ENCODE data around the gene MAPKAP1.

Gene MAPKAP1

DNA sequence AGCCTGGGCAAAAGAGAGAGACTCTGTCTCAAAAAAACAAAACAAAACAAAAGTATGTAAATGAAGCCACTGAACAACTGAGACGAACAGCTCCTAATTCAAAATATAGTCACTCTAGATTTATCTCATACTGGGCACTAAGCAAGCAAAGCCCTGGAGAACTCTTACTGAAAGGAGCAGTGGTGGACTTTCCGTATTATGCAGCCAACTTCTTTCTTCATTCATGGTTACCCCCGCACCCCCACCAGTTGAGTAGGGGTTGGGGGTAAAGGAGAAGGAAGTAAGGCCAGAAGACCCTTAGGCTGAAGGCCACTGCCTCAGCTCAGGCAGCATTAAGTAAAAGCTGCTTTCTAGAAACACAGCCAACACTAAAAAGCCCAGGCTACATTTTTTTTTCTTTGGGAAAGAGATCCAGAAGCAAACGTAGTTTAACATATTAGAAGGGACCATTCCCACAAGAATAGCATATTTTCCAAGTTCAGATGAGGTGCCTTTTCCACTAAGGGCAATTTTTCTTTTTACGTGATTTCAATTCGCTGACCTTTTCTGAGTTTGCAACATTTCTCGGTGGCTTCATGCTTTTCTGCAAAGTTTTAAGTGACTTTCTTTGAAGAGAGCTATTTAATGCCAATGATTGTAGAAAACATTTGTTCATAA lies 55.3 kb downstream of the MAPKAP1 start:
- TF ChIP-seq ISL1 (CRISPR knock-in tag; IDR thresholded peaks at IDR 0.05): no peak
- TF ChIP-seq CREB5 (CRISPR knock-in tag; IDR thresholded peaks at IDR 0.05; ENCODE audit: low read depth): no peak
- no peak for TF ChIP-seq TSHZ2 (CRISPR knock-in tag; IDR thresholded peaks at IDR 0.05)
- no peak for TF ChIP-seq ZC3H10 (CRISPR knock-in tag; IDR thresholded peaks at IDR 0.05)
- no peak for ATAC-seq

DNA sequence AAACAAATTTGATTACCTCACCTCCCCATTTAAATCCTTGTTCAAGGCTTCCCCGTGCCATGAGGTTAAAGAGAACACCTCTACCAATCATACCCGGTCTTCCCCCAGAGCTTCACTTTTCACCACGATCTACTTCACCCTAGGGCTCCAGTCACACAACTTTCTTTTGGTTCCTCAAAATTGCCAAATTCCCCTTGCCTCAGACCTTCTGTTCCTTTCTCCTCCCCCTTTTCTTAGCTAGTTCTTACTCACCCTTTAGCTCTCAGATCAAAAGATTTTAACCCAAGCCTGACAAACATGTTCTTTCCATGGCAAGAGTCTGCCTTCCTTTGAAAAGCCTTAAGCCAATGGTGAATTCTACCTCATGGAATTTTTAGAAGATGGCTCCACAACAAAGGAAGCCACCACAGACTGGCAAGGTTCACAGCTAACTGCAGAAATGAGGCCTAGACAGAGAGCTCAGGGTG lies 56.7 kb downstream of the MAPKAP1 start:
- no peak for ATAC-seq
- TF ChIP-seq ZNF8 (CRISPR knock-in tag; IDR thresholded peaks at IDR 0.05) (no peak), ESRRG (CRISPR knock-in tag; IDR thresholded peaks at IDR 0.05) (no peak)

DNA sequence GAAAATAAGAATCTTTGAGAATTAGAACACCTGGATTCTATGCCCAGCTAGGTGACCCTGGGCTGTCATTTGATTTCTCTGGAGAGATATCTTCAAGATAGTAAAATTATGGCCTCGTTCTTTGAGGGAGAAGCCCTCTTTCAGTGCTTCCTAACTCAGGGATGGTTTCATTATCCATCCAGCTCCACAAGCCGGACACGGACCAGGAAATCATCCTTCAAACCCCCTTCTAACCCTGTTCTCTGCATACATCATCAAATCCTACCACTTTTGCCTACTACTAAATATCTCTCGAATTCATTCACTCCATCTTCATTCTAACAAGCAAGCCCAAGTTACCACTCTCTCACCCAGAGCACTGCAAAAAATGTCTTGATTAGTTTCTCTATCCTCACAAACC lies 57.2 kb downstream of the MAPKAP1 start:
- peak; percentile 23 for ATAC-seq

DNA sequence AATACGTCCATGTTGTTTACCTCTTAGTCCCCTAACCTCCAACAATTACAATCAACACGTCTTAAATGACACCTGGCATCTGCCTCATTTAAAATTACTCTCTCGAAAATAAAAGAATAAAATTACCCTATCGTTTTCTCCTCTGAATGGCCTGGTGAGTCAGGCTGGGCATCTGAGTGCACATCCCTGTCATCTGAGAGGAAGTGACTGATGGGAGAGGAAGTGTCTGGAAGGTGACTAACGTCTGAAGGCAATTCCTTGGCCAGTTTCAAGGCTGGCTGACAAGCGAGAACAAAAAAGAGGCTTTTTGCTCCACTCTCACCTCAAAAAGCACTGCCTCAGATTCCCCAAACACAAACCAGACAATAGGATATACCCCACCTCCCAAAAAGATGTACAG lies 57.7 kb downstream of the MAPKAP1 start:
- TF ChIP-seq TOX (CRISPR knock-in tag; IDR thresholded peaks at IDR 0.05; ENCODE audit: borderline replicate concordance) (0 out of 2 replicates have a peak, but pooled peaks have one; percentile 25), POU6F1 (CRISPR knock-in tag; IDR thresholded peaks at IDR 0.05; ENCODE audit: borderline replicate concordance, low read depth) (no peak)
- peak; percentile 77 for ATAC-seq

More for the DNA sequence above, 57.2 kb downstream of the MAPKAP1 start:
- no peak for TF ChIP-seq ZFP3 (CRISPR knock-in tag; IDR thresholded peaks at IDR 0.05)
- TF ChIP-seq ZNF8 (CRISPR knock-in tag; IDR thresholded peaks at IDR 0.05): no peak
- no peak for TF ChIP-seq GLIS3 (CRISPR knock-in tag; IDR thresholded peaks at IDR 0.05)
- no peak for TF ChIP-seq ZNF565 (CRISPR knock-in tag; conservative IDR thresholded peaks at IDR 0.05; ENCODE audit: low read depth)
- TF ChIP-seq ZNF70 (CRISPR knock-in tag; IDR thresholded peaks at IDR 0.05): no peak
- TF ChIP-seq CREB5 (CRISPR knock-in tag; IDR thresholded peaks at IDR 0.05; ENCODE audit: low read depth): no peak

GRCh38 chr9:125648294-125648693 lies 58.7 kb downstream of the MAPKAP1 start:
- ATAC-seq: no peak
- TF ChIP-seq TOX (CRISPR knock-in tag; IDR thresholded peaks at IDR 0.05; ENCODE audit: borderline replicate concordance) (no peak), OSR1 (CRISPR knock-in tag; IDR thresholded peaks at IDR 0.05) (no peak), ZC3H10 (CRISPR knock-in tag; IDR thresholded peaks at IDR 0.05) (no peak), ESRRG (CRISPR knock-in tag; IDR thresholded peaks at IDR 0.05) (no peak), ZFP30 (CRISPR knock-in tag; IDR thresholded peaks at IDR 0.05) (no peak), TSHZ2 (CRISPR knock-in tag; IDR thresholded peaks at IDR 0.05) (no peak), GLIS3 (CRISPR knock-in tag; IDR thresholded peaks at IDR 0.05) (no peak), ZNF70 (CRISPR knock-in tag; IDR thresholded peaks at IDR 0.05) (no peak), CSDC2 (CRISPR knock-in tag; IDR thresholded peaks at IDR 0.05) (no peak)
- TF ChIP-seq, protein P1, sequence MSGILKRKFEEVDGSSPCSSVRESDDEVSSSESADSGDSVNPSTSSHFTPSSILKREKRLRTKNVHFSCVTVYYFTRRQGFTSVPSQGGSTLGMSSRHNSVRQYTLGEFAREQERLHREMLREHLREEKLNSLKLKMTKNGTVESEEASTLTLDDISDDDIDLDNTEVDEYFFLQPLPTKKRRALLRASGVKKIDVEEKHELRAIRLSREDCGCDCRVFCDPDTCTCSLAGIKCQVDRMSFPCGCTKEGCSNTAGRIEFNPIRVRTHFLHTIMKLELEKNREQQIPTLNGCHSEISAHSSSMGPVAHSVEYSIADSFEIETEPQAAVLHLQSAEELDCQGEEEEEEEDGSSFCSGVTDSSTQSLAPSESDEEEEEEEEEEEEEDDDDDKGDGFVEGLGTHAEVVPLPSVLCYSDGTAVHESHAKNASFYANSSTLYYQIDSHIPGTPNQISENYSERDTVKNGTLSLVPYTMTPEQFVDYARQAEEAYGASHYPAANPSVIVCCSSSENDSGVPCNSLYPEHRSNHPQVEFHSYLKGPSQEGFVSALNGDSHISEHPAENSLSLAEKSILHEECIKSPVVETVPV (CRISPR knock-in tag; IDR thresholded peaks at IDR 0.05): no peak
